ENCODE data around the gene FGF19. TPM values are rescaled to one million over a fixed set of nuclear protein-coding genes. Genes with fewer than 3 reads are reported as not detected.

Gene FGF19
- total RNA-seq, 2 experiments from 2014 or later, result not detected

- Mint-ChIP-seq H3K27me3 (no peaks in the 10 kb centered on the region), H3K27ac (no peak overlapping the region), H3K4me1 (ENCODE audit: low read depth) (no peaks in the 10 kb centered on the region), H3K4me3 (no peak overlapping the region), H3K9me3 (no peaks in the 10 kb centered on the region), H3K36me3 (no peaks in the 10 kb centered on the region)
- ChIA-PET POLR2A (no interaction called here), CTCF (interaction anchor here (1.0 kb wide), 1 partner anchor 15 kb away, joined by 3 read pairs; no protein-coding TSS in a partner anchor)
- DNase-seq, result no peak
- intact Hi-C loops (cut with micrococcal nuclease), result no loop called here
These were observed 49.7 kb downstream of the FGF19 start for GRCh38 chr11:69654001-69654659.

GRCh38 chr11:69653406-69653960 lies 50.3 kb downstream of the FGF19 start:
- no peak for DNase-seq

GRCh38 chr11:69652999-69653398 lies 50.8 kb downstream of the FGF19 start:
- intact Hi-C loops (cut with micrococcal nuclease), result no loop called here
- Mint-ChIP-seq H3K4me3 (no peak overlapping the region), H3K27ac (no peak overlapping the region), H3K9me3 (no peaks in the 10 kb centered on the region), H3K27me3 (no peaks in the 10 kb centered on the region), H3K36me3 (no peaks in the 10 kb centered on the region), H3K4me1 (ENCODE audit: low read depth) (no peaks in the 10 kb centered on the region)
- CTCF ChIA-PET, result interaction anchor here (1.0 kb wide), 1 partner anchor 17 kb away, joined by 3 read pairs; no protein-coding TSS in a partner anchor
- no peak for DNase-seq
- POLR2A ChIA-PET, result no interaction called here

More at GRCh38 chr11:69653406-69653960, 50.3 kb downstream of the FGF19 start:
- POLR2A ChIA-PET, result no interaction called here
- intact Hi-C loops (cut with micrococcal nuclease), result no loop called here
- H3K4me1 Mint-ChIP-seq (ENCODE audit: low read depth), result no peaks in the 10 kb centered on the region
- no peak overlapping the region for H3K27ac Mint-ChIP-seq
- no peaks in the 10 kb centered on the region for H3K9me3 Mint-ChIP-seq
- no peaks in the 10 kb centered on the region for H3K27me3 Mint-ChIP-seq
- CTCF ChIA-PET, result interaction anchor here (1.0 kb wide), 1 partner anchor 16 kb away, joined by 3 read pairs; no protein-coding TSS in a partner anchor
- no peak overlapping the region for H3K4me3 Mint-ChIP-seq
- no peaks in the 10 kb centered on the region for H3K36me3 Mint-ChIP-seq

- no peaks in the 10 kb centered on the region for H3K4me1 Mint-ChIP-seq (ENCODE audit: low read depth)
- H3K4me3 Mint-ChIP-seq, result no peak overlapping the region
- no peaks in the 10 kb centered on the region for H3K9me3 Mint-ChIP-seq
- intact Hi-C loops (cut with micrococcal nuclease), result no loop called here
- POLR2A ChIA-PET, result no interaction called here
- CTCF ChIA-PET, result no interaction called here
- no peaks in the 10 kb centered on the region for H3K27me3 Mint-ChIP-seq
- H3K36me3 Mint-ChIP-seq, result no peaks in the 10 kb centered on the region
- DNase-seq, result no peak
- no peak overlapping the region for H3K27ac Mint-ChIP-seq
These were observed 51.8 kb downstream of the FGF19 start for GRCh38 chr11:69651834-69652620.

GRCh38 chr11:69650832-69651344 lies 52.9 kb downstream of the FGF19 start:
- Mint-ChIP-seq H3K9me3 (no peaks in the 10 kb centered on the region), H3K36me3 (no peaks in the 10 kb centered on the region), H3K27me3 (no peaks in the 10 kb centered on the region), H3K4me1 (ENCODE audit: low read depth) (no peaks in the 10 kb centered on the region), H3K27ac (no peak overlapping the region), H3K4me3 (no peak overlapping the region)
- DNase-seq, result no peak
- intact Hi-C loops (cut with micrococcal nuclease), result no loop called here
- ChIA-PET CTCF (no interaction called here), POLR2A (no interaction called here)

GRCh38 chr11:69650081-69650831 lies 53.6 kb downstream of the FGF19 start:
- Mint-ChIP-seq H3K4me3 (no peak overlapping the region), H3K27ac (no peak overlapping the region), H3K9me3 (no peaks in the 10 kb centered on the region), H3K4me1 (ENCODE audit: low read depth) (no peaks in the 10 kb centered on the region), H3K27me3 (no peaks in the 10 kb centered on the region), H3K36me3 (no peaks in the 10 kb centered on the region)
- intact Hi-C loops (cut with micrococcal nuclease), result no loop called here
- DNase-seq, result no peak
- POLR2A ChIA-PET, result no interaction called here
- CTCF ChIA-PET, result no interaction called here

- H3K36me3 Mint-ChIP-seq, result no peaks in the 10 kb centered on the region
- intact Hi-C loops (cut with micrococcal nuclease), result no loop called here
These were observed 54.3 kb downstream of the FGF19 start for GRCh38 chr11:69649576-69649900.

GRCh38 chr11:69648679-69649575 lies 54.9 kb downstream of the FGF19 start:
- H3K27ac Mint-ChIP-seq, result no peak overlapping the region
- POLR2A ChIA-PET, result no interaction called here
- H3K36me3 Mint-ChIP-seq, result no peaks in the 10 kb centered on the region
- no peak for DNase-seq
- no peaks in the 10 kb centered on the region for H3K9me3 Mint-ChIP-seq
- CTCF ChIA-PET, result interaction anchor here (1.1 kb wide), 1 partner anchor 21 kb away, joined by 3 read pairs; no protein-coding TSS in a partner anchor
- H3K27me3 Mint-ChIP-seq, result no peaks in the 10 kb centered on the region
- H3K4me3 Mint-ChIP-seq, result no peak overlapping the region
- no peaks in the 10 kb centered on the region for H3K4me1 Mint-ChIP-seq (ENCODE audit: low read depth)
- intact Hi-C loops (cut with micrococcal nuclease), result no loop called here

More at GRCh38 chr11:69649576-69649900, 54.3 kb downstream of the FGF19 start:
- Mint-ChIP-seq H3K9me3 (no peaks in the 10 kb centered on the region), H3K27me3 (no peaks in the 10 kb centered on the region), H3K27ac (no peak overlapping the region), H3K4me3 (no peak overlapping the region), H3K4me1 (ENCODE audit: low read depth) (no peaks in the 10 kb centered on the region)
- ChIA-PET POLR2A (no interaction called here), CTCF (interaction anchor here (1.1 kb wide), 1 partner anchor 21 kb away, joined by 3 read pairs; no protein-coding TSS in a partner anchor)
- DNase-seq, result no peak

Other genes with a start within 250 kb of the FGF19 start
- not detected for gene LINC01488, start 222.4 kb downstream of the FGF19 start, total RNA-seq
- 1 to 10 TPM in 1 of 2 experiments, under 1 TPM in 1; 0.19 to 1.3 TPM for gene CCND1, start 62.9 kb downstream of the FGF19 start, total RNA-seq
- gene LTO1, start 28.7 kb downstream of the FGF19 start, total RNA-seq, result 10 to 100 TPM; 16.3 to 16.7 TPM
- not detected for gene FGF4, start 71.3 kb upstream of the FGF19 start, total RNA-seq
- gene FGF3, start 115.4 kb upstream of the FGF19 start, total RNA-seq, result not detected